Pancreas (tissue), 10 donors: Measurements from ENCODE around the gene ATG4D. TPM values are rescaled to one million over a fixed set of nuclear protein-coding genes. Genes with fewer than 3 reads are reported as not detected.
A peak's percentile ranks its signal among the peaks of the same experiment; 100 is the strongest.
"Not testable (repeated sequence)": the region's sequence is repeated elsewhere in the genome, so short reads cannot be mapped to it uniquely, and the experiment has no call there.

Source experiments
- ATAC-seq, 4 donors: fragments of 200-7000 bp; cut with Tn5 transposase; one replicate each; pipeline versions ENCODE4 v1.8.0 to v1.9.1; 2020; ENCODE audit warnings: mild to moderate bottlenecking in 4 of 4, moderate library complexity in 4 of 4
- DNase-seq, 6 donors: peaks; one replicate each; pipeline ENCODE4 v3.0.0-alpha.2; 2020
- FAIRE-seq: peaks from 2 replicates; lab custom pipeline; 2012; peaks lifted over from hg19 to GRCh38; lab: Jason Lieb, UNC
- H3K27ac ChIP-seq, 4 donors: fragments of 200-600 bp; sonication (generic); 1 replicate in 3 of 4; 2 replicates in 1 of 4; pipeline versions ENCODE4 v1.5.0 to v1.8.0; 2020
- H3K27me3 ChIP-seq, 4 donors: fragments of 200-600 bp; one replicate each; pipeline ENCODE4 v1.8.0; 2021
- H3K36me3 ChIP-seq, 3 donors: fragments of 200-600 bp; sonication (generic) in 1 of 3; one replicate each; pipeline versions ENCODE4 v1.5.0 to v1.8.0; 2020 to 2021
- H3K4me1 ChIP-seq, 3 donors: fragments of 200-600 bp; one replicate each; pipeline ENCODE4 v1.8.0; 2021
- H3K4me3 ChIP-seq, 4 donors: fragments of 200-600 bp; sonication (generic) in 2 of 4; one replicate each; pipeline versions ENCODE4 v1.5.0 to v1.8.0; 2020 to 2021
- H3K9me3 ChIP-seq, 4 donors: fragments of 200-600 bp; one replicate each; pipeline ENCODE4 v1.8.0; 2021
- WGBS, 2 donors: extraction: QIAGEN DNeasy Blood & Tissue Kit; methylation state at CpG; one replicate each; pipeline ENCODE4 v1.1.7; 2013; 5-methylcytosine and 5-hydroxymethylcytosine counted together
- intact Hi-C, 3 donors: fragments of 100-400 bp; cut with DNase I; formaldehyde crosslinking; loops; one replicate each; pipeline versions ENCODE4 v1.11.1 to v1.14.2; 2022
- polyA plus RNA-seq, 2 donors: library from polyadenylated mRNA; stranded (reverse); fragments of 200-250 nt; gene quantifications; one replicate each; pipeline ENCODE4 v1.2.3, GENCODE V29; 2013
- total RNA-seq, 6 donors: library from RNA; stranded (reverse); fragmentation: NEBNext Ultra II Directional in 4 of 6; extraction: Animal tissue kit (Norgen Biotek cat#: 25700) in 4 of 6; gene quantifications; one replicate each; pipeline versions ENCODE4 v1.2.1 to v1.2.4, GENCODE V29; 2021 to 2023
- TF ChIP-seq, protein P1 (sequence below), 4 donors: fragments of 200-600 bp; sonication (generic) in 3 of 4; IDR thresholded peaks; one replicate each; pipeline versions ENCODE4 v1.5.0 to v1.8.0; 2021; ENCODE audit warnings: antibody characterized with exemption in 4 of 4
- donor health status: healthy with polysubstance abuse.
- donor health status: DM: no; HTN: no; CAD: no; lungs with moderate emphysema.
- donor health status: DM: no; HTN: no; CAD: no.
- donor health status: control.
- donor health status: control.
- donor health status: Bipolar disorder and iron deficiency.
- donor health status: DM: yes; HTN: yes; CAD: no.
- donor health status: DM: no; HTN: no; CAD: no.
- donor health status: DM: no; HTN: no; CAD: no.
- donor health status: DM: yes; HTN: yes; CAD: no.

The ATG4D gene
- total and polyA plus RNA-seq, 8 donors: 12.9 to 62.1 (median 22.7) TPM

DNA sequence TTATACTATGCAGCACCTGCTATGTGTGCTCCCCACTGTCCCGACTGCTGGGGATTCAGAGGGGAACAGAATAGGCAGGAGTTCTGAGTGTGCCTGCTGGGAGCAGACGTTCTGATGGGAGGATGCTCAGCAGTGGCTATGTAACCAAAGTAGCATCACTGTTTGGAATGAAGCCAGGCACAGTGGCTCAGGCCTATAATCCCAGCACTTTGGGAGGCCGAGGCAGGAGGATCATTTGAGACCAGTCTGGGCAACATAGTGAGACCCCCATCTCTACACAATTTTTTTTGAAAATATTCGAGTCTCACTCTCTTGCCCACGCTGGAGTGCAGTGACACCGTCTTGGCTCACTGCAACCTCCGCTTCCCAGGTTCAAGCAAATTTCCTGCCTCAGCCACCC lies 6.0 kb downstream of the ATG4D start:
- ATAC-seq (no peak), FAIRE-seq (no peak), DNase-seq (no peak)
- no peak overlapping the region for H3K4me3 ChIP-seq
- intact Hi-C loops: no loop called here
- peaks cover 0 to 44% (median 23%) of the 10 kb centered on the region in 3 donors for H3K36me3 ChIP-seq
- H3K27me3 ChIP-seq: no peaks in the 10 kb centered on the region
- H3K9me3 ChIP-seq: no peaks in the 10 kb centered on the region
- no peak overlapping the region for H3K27ac ChIP-seq
- TF ChIP-seq, protein P1, sequence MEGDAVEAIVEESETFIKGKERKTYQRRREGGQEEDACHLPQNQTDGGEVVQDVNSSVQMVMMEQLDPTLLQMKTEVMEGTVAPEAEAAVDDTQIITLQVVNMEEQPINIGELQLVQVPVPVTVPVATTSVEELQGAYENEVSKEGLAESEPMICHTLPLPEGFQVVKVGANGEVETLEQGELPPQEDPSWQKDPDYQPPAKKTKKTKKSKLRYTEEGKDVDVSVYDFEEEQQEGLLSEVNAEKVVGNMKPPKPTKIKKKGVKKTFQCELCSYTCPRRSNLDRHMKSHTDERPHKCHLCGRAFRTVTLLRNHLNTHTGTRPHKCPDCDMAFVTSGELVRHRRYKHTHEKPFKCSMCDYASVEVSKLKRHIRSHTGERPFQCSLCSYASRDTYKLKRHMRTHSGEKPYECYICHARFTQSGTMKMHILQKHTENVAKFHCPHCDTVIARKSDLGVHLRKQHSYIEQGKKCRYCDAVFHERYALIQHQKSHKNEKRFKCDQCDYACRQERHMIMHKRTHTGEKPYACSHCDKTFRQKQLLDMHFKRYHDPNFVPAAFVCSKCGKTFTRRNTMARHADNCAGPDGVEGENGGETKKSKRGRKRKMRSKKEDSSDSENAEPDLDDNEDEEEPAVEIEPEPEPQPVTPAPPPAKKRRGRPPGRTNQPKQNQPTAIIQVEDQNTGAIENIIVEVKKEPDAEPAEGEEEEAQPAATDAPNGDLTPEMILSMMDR (IDR thresholded peaks at IDR 0.05): no peak
- H3K4me1 ChIP-seq: peaks cover 0 to 5% (median 0%) of the 10 kb centered on the region in 3 donors
- 88 to 90% methylated on average over 7 of the region's 7 CpGs for WGBS, 2 donors

DNA sequence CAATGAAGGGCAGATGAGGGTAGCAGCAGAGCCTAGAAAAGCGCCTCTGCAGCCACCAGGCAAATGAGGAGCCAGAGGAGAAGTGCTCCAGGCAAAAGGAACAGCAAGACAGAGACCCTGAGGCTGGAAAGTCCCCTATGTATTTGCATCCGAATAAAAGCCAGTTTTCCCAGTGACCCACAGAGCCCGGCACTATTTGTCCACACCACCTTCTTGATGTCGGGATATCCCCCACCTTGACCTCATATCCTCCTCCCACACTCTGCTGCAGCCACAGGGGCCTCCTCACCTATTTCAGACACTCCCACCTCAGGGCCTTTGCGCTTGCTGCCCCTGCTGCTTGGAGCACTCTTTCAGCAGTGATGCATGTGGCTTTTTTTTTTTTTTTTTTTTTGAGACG lies 6.6 kb downstream of the ATG4D start:
- Histone ChIP-seq H3K27ac (no peak overlapping the region), H3K27me3 (no peaks in the 10 kb centered on the region), H3K36me3 (peaks cover 0 to 50% (median 25%) of the 10 kb centered on the region in 3 donors), H3K4me1 (no peaks in the 10 kb centered on the region), H3K4me3 (no peak overlapping the region), H3K9me3 (no peaks in the 10 kb centered on the region)
- FAIRE-seq: no peak
- no peak for ATAC-seq
- no peak for DNase-seq
- TF ChIP-seq, protein P1 (IDR thresholded peaks at IDR 0.05): no peak
- 96 to 98% methylated on average over 5 to 6 of the region's 6 CpGs for WGBS, 2 donors
- intact Hi-C loops: no loop called here

DNA sequence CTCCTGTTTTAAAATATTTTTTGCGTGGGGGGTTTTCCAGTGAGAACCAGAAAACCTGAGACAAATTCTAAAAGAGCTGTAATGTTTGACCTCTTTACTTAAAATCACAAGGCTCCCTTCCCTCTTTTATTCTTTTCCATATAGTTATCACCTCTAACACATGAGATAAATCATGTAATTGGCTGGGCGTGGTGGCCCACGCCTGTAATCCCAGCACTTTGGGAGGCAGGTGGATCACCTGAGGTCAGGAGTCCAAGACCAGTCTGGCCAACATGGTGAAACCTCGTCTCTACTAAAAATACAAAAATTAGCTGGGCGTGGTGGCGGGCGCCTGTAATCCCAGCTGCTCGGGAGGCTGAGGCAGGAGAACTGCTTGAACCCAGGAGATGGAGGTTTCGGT lies 7.3 kb downstream of the ATG4D start:
- WGBS, 2 donors: 94 to 96% methylated on average over 9 of the region's 9 CpGs
- H3K4me3 ChIP-seq, H3K27ac ChIP-seq, H3K9me3 ChIP-seq, H3K27me3 ChIP-seq, ATAC-seq, FAIRE-seq, H3K4me1 ChIP-seq, intact Hi-C loops, DNase-seq: not testable (repeated sequence)
- H3K36me3 ChIP-seq: peaks cover 0 to 56% (median 25%) of the 10 kb centered on the region in 3 donors

DNA sequence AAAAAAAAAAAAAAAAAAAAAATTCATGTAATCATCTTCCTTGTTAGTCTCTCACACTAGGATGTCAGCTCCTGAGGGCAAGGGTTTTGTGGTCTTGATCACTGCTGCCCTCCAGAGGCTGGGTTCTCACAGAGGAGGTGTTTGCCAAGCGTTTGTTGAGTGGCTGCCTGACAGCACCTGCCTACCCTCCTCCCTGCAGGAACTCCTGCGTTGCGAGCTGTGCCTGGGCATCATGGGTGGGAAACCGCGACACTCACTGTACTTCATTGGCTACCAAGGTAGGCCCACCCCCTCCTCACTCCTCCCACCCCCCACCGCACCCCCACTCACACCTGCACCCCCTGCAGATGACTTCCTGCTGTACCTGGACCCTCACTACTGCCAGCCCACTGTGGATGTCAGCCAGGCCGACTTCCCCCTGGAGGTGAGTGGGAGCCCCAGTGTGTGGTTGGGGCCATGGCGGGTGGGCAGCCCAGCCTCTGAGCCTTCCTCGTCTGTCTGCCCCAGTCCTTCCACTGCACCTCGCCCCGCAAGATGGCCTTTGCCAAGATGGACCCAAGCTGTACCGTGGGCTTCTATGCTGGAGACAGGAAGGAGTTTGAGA lies 8.1 kb downstream of the ATG4D start:
- Histone ChIP-seq H3K27me3 (no peaks in the 10 kb centered on the region), H3K27ac (no peak overlapping the region), H3K9me3 (no peaks in the 10 kb centered on the region), H3K36me3 (peaks cover 0 to 54% (median 25%) of the 10 kb centered on the region in 3 donors), H3K4me3 (no peak overlapping the region), H3K4me1 (no peaks in the 10 kb centered on the region)
- TF ChIP-seq, protein P1 (IDR thresholded peaks at IDR 0.05): no peak
- WGBS, 2 donors: 89 to 93% methylated on average over 12 of the region's 12 CpGs
- FAIRE-seq: no peak
- peak in 3 of 6 donors; percentile 50 to 66 (median 52) for DNase-seq
- peak in 3 of 4 donors; percentile 36 to 72 (median 62) for ATAC-seq
- intact Hi-C loops: no loop called here

DNA sequence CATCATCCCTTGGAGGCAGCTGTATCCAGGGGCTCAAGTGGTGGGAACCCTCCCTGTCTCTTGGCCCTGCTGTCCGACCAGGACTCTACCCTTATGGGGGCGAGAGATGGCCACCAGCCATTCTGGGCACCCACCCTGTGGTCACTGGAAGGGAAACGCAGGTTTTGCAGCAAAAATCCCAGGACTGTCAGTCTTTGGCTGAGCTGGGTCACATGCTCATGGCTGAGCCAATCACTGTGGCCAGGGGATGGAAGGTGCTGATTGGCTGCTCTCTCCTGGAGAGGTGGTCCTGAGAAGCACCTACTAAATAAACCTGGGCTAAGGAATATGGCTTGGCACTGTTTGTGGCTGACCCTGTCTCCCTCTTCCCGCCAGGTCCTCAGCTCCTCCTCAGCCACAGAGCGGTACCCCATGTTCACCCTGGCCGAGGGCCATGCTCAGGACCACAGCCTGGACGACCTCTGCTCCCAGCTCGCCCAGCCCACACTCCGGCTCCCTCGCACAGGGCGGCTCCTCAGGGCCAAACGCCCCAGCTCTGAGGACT lies 8.9 kb downstream of the ATG4D start:
- WGBS, 2 donors: 88 to 89% methylated on average over 12 of the region's 12 CpGs
- no peaks in the 10 kb centered on the region for H3K4me1 ChIP-seq
- peak; percentile 7 to 35 (median 17) for ATAC-seq
- no peaks in the 10 kb centered on the region for H3K9me3 ChIP-seq
- intact Hi-C loops: no loop called here
- H3K27ac ChIP-seq: no peak overlapping the region
- TF ChIP-seq, protein P1 (IDR thresholded peaks at IDR 0.05): no peak
- no peak for FAIRE-seq
- H3K36me3 ChIP-seq: peaks cover 1 to 53% (median 30%) of the 10 kb centered on the region in 3 donors
- H3K27me3 ChIP-seq: no peaks in the 10 kb centered on the region
- DNase-seq: peak in 1 of 6 donors; percentile 57
- no peak overlapping the region for H3K4me3 ChIP-seq
